HepG2 (cell line): ENCODE results near the gene CNOT1. TPM values are rescaled to one million over a fixed set of nuclear protein-coding genes. Genes with fewer than 3 reads are reported as not detected.
"Not testable (repeated sequence)": the region's sequence is repeated elsewhere in the genome, so short reads cannot be mapped to it uniquely, and the experiment has no call there.

Source experiments
- ATF4 ChIP-seq, 2 experiments: fragments of 450-650 bp in 1 of 2; sonication (generic) in 1 of 2; formaldehyde crosslinking; IDR thresholded peaks; 2 replicates each; pipeline versions ENCODE4 v1.5.0 to v1.8.0; 2020 to 2022; ENCODE audit warnings: mild to moderate bottlenecking in 1 of 2, missing genetic modification reagents in 1 of 2
- FOSL2 ChIP-seq: sonication (generic); formaldehyde crosslinking; IDR thresholded peaks from 2 replicates; pipeline ENCODE4 v1.4.0; 2020; ENCODE audit warnings: missing genetic modification reagents
- HOMEZ ChIP-seq: IDR thresholded peaks from 2 replicates; pipeline ENCODE4 v1.6.1; 2016; ENCODE audit warnings: low read depth
- HOXA3 ChIP-seq: sonication (generic); formaldehyde crosslinking; IDR thresholded peaks from 2 replicates; pipeline ENCODE4 v1.5.0; 2020; ENCODE audit warnings: missing genetic modification reagents
- KAT8 ChIP-seq: IDR thresholded peaks from 2 replicates; pipeline ENCODE4 v1.6.1; 2016; ENCODE audit warnings: missing genetic modification reagents, missing compliant biosample characterization
- NR2F1 ChIP-seq, 2 experiments: fragments of 450-650 bp in 1 of 2; formaldehyde crosslinking in 1 of 2; IDR thresholded peaks; 2 replicates each; pipeline versions ENCODE4 v1.5.0 to v1.6.1; 2016 to 2020; ENCODE audit warnings: mild to moderate bottlenecking in 1 of 2, missing compliant biosample characterization in 1 of 2, missing genetic modification reagents in 1 of 2, moderate library complexity in 1 of 2
- NR2F6 ChIP-seq, 2 experiments: IDR thresholded peaks; 2 replicates each; pipeline ENCODE4 v1.6.1; 2016; ENCODE audit warnings: antibody characterized with exemption in 1 of 2, mild to moderate bottlenecking in 1 of 2
- ONECUT2 ChIP-seq: sonication (generic); formaldehyde crosslinking; IDR thresholded peaks from 2 replicates; pipeline ENCODE4 v1.4.0; 2020; ENCODE audit warnings: missing genetic modification reagents
- PITX1 ChIP-seq: sonication (generic); formaldehyde crosslinking; IDR thresholded peaks from 2 replicates; pipeline ENCODE4 v1.5.1; 2020; ENCODE audit warnings: mild to moderate bottlenecking, missing genetic modification reagents
- RARA ChIP-seq: IDR thresholded peaks from 2 replicates; pipeline ENCODE4 v1.6.1; 2016; ENCODE audit warnings: missing genetic modification reagents, missing compliant biosample characterization
- SALL1 ChIP-seq: sonication (generic); formaldehyde crosslinking; IDR thresholded peaks from 2 replicates; pipeline ENCODE4 v1.8.0; 2022; ENCODE audit warnings: mild to moderate bottlenecking, missing genetic modification reagents
- ZBTB33 ChIP-seq: sonication (generic); formaldehyde crosslinking; IDR thresholded peaks from 2 replicates; pipeline ENCODE4 v1.4.0; 2020; ENCODE audit warnings: missing genetic modification reagents
- polyA plus RNA-seq, 8 experiments: library from polyadenylated mRNA; depleted of rRNA in 3 of 8; stranded (reverse) in 7 of 8; unstranded in 1 of 8; fragments of >200 nt; fragmentation: Illumina TruSeq in 4 of 8; extraction: Trizol in 4 of 8; gene quantifications; 2 replicates each; pipeline versions ENCODE4 v1.2.1 to v1.2.3, GENCODE V29; 2011 to 2016; ENCODE audit warnings: low read depth in 4 of 8, missing spikeins in 1 of 8, mixed read lengths in 1 of 8; ENCODE audit not compliant: insufficient read depth in 1 of 8
- total RNA-seq, 5 experiments: library from RNA; depleted of rRNA; stranded (reverse); fragments of >200 nt; fragmentation: Illumina TruSeq; extraction: Trizol; gene quantifications; 2 replicates each; pipeline ENCODE4 v1.2.3, GENCODE V29; 2016; ENCODE audit warnings: low read depth in 1 of 5
- TF ChIP-seq, protein P1 (sequence below): IDR thresholded peaks from 2 replicates; pipeline ENCODE4 v1.4.0; 2020; ENCODE audit warnings: mild to moderate bottlenecking, missing genetic modification reagents
- TF ChIP-seq, protein P2 (sequence below): sonication (generic); formaldehyde crosslinking; IDR thresholded peaks from 2 replicates; pipeline ENCODE4 v1.4.0; 2020; ENCODE audit warnings: missing genetic modification reagents, borderline replicate concordance

Gene CNOT1
- total and polyA plus RNA-seq, 2 of the 13 experiments (the other 11 are each of a cell fraction or from before 2014, with no cell fraction given), result 188 to 232 TPM

- TF ChIP-seq NR2F6 (IDR thresholded peaks at IDR 0.05), result not testable (repeated sequence)
- TF ChIP-seq NR2F6 (CRISPR knock-in tag; IDR thresholded peaks at IDR 0.05), result peak; percentile 33; the same call in 1 of the 2 replicates
- TF ChIP-seq HOMEZ (CRISPR knock-in tag), result peak; percentile 26; the same call in 1 of the 2 replicates
- TF ChIP-seq RARA (CRISPR knock-in tag), result peak; percentile 62
- TF ChIP-seq SALL1 (CRISPR knock-in tag), result peak; percentile 62
- peak; percentile 41; the same call in 1 of the 2 replicates for TF ChIP-seq HOXA3 (CRISPR knock-in tag)
- peak; percentile 46; the same call in 1 of the 2 replicates for TF ChIP-seq FOSL2 (CRISPR knock-in tag)
- TF ChIP-seq NR2F1 (CRISPR knock-in tag; IDR thresholded peaks at IDR 0.05), result 0 out of 4 replicates have a peak, but pooled peaks have one; percentile 12 to 28
- TF ChIP-seq, protein P1, sequence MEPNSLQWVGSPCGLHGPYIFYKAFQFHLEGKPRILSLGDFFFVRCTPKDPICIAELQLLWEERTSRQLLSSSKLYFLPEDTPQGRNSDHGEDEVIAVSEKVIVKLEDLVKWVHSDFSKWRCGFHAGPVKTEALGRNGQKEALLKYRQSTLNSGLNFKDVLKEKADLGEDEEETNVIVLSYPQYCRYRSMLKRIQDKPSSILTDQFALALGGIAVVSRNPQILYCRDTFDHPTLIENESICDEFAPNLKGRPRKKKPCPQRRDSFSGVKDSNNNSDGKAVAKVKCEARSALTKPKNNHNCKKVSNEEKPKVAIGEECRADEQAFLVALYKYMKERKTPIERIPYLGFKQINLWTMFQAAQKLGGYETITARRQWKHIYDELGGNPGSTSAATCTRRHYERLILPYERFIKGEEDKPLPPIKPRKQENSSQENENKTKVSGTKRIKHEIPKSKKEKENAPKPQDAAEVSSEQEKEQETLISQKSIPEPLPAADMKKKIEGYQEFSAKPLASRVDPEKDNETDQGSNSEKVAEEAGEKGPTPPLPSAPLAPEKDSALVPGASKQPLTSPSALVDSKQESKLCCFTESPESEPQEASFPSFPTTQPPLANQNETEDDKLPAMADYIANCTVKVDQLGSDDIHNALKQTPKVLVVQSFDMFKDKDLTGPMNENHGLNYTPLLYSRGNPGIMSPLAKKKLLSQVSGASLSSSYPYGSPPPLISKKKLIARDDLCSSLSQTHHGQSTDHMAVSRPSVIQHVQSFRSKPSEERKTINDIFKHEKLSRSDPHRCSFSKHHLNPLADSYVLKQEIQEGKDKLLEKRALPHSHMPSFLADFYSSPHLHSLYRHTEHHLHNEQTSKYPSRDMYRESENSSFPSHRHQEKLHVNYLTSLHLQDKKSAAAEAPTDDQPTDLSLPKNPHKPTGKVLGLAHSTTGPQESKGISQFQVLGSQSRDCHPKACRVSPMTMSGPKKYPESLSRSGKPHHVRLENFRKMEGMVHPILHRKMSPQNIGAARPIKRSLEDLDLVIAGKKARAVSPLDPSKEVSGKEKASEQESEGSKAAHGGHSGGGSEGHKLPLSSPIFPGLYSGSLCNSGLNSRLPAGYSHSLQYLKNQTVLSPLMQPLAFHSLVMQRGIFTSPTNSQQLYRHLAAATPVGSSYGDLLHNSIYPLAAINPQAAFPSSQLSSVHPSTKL (CRISPR knock-in tag), result peak; percentile 35; the same call in 1 of the 2 replicates
- peak in 1 of 2 experiments; percentile 46; a peak in 1 of 4 replicates for TF ChIP-seq ATF4 (CRISPR knock-in tag; IDR thresholded peaks at IDR 0.05)
- peak; percentile 90 for TF ChIP-seq ZBTB33 (CRISPR knock-in tag)
- TF ChIP-seq ONECUT2 (CRISPR knock-in tag), result peak; percentile 44; the same call in 1 of the 2 replicates
- TF ChIP-seq, protein P2, sequence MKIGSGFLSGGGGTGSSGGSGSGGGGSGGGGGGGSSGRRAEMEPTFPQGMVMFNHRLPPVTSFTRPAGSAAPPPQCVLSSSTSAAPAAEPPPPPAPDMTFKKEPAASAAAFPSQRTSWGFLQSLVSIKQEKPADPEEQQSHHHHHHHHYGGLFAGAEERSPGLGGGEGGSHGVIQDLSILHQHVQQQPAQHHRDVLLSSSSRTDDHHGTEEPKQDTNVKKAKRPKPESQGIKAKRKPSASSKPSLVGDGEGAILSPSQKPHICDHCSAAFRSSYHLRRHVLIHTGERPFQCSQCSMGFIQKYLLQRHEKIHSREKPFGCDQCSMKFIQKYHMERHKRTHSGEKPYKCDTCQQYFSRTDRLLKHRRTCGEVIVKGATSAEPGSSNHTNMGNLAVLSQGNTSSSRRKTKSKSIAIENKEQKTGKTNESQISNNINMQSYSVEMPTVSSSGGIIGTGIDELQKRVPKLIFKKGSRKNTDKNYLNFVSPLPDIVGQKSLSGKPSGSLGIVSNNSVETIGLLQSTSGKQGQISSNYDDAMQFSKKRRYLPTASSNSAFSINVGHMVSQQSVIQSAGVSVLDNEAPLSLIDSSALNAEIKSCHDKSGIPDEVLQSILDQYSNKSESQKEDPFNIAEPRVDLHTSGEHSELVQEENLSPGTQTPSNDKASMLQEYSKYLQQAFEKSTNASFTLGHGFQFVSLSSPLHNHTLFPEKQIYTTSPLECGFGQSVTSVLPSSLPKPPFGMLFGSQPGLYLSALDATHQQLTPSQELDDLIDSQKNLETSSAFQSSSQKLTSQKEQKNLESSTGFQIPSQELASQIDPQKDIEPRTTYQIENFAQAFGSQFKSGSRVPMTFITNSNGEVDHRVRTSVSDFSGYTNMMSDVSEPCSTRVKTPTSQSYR (CRISPR knock-in tag), result peak; percentile 41; the same call in 1 of the 2 replicates
- peak; percentile 53; the same call in 1 of the 2 replicates for TF ChIP-seq PITX1 (CRISPR knock-in tag)
- peak; percentile 38; the same call in 1 of the 2 replicates for TF ChIP-seq KAT8 (CRISPR knock-in tag)
Measured at GRCh38 chr16:58612965-58613364, 16.7 kb downstream of the CNOT1 start (continued).
